K562 (cell line): Measurements from ENCODE around the gene SCUBE1. TPM values are rescaled to one million over a fixed set of nuclear protein-coding genes. Genes with fewer than 3 reads are reported as not detected.

ENCODE experiments used
- DLX4 ChIP-seq: fragments of 250-450 bp; sonication (Bioruptor Pico); IDR thresholded peaks from 2 replicates; pipeline ENCODE4 v1.6.1; 2021; ENCODE audit warnings: mild to moderate bottlenecking
- NR4A1 ChIP-seq, 2 experiments: fragments of 250-450 bp in 1 of 2; fragments of 450-650 bp in 1 of 2; sonication (Bioruptor Pico) in 1 of 2; IDR thresholded peaks; 2 replicates each; pipeline versions ENCODE4 v1.4.0 to v1.6.1; 2016 to 2020; ENCODE audit warnings: mild to moderate bottlenecking in 2 of 2, missing compliant biosample characterization in 1 of 2, missing genetic modification characterization in 1 of 2, moderate library complexity in 1 of 2
- RBM17 ChIP-seq: fragments of 200-400 bp; formaldehyde crosslinking; IDR thresholded peaks from 2 replicates; pipeline ENCODE4 v1.6.1; 2017; ENCODE audit warnings: low read depth, mild to moderate bottlenecking, low read length, borderline replicate concordance
- SIRT6 ChIP-seq: IDR thresholded peaks from one replicate; pipeline ENCODE4 v1.6.1; 2012; ENCODE audit warnings: low read depth, mild to moderate bottlenecking, control low read depth, inconsistent platforms, low read length, moderate library complexity
- ZNF239 ChIP-seq: fragments of 250-450 bp; sonication (Bioruptor Pico); IDR thresholded peaks from 2 replicates; pipeline ENCODE4 v1.4.0; 2020; ENCODE audit warnings: mild to moderate bottlenecking
- ZNF696 ChIP-seq: fragments of 250-450 bp; sonication (Bioruptor Pico); conservative IDR thresholded peaks from 2 replicates; pipeline ENCODE4 v1.4.0; 2020; ENCODE audit warnings: mild to moderate bottlenecking, moderate library complexity
- polyA plus RNA-seq, 8 experiments: library from polyadenylated mRNA; depleted of rRNA in 4 of 8; stranded (reverse) in 5 of 8; unstranded in 3 of 8; fragments of >200 nt; fragmentation: Nextera tagmentation in 2 of 8; fragmentation: Illumina TruSeq in 1 of 8; extraction: Ambion mirVana in 2 of 8; extraction: Trizol in 1 of 8; gene quantifications; 2 replicates each; pipeline versions ENCODE4 v1.2.1 to v1.2.3, GENCODE V29; 2011 to 2014; ENCODE audit warnings: inconsistent platforms in 1 of 8, missing spikeins in 1 of 8
- total RNA-seq, 7 experiments: library from RNA; depleted of rRNA in 6 of 7; stranded (reverse); fragments of >200 nt in 6 of 7; fragmentation: Illumina TruSeq in 2 of 7; extraction: Trizol in 2 of 7; gene quantifications; 2 replicates each; pipeline versions ENCODE4 v1.2.1 to v1.2.3, GENCODE V29; 2011 to 2021; ENCODE audit warnings: low replicate concordance in 1 of 7
- TF ChIP-seq, protein P1 (sequence below): fragments of 250-450 bp; sonication (Bioruptor Pico); IDR thresholded peaks from 2 replicates; pipeline ENCODE4 v1.4.0; 2020
- TF ChIP-seq, protein P2 (sequence below): IDR thresholded peaks from 3 replicates; pipeline ENCODE4 v1.6.1; 2011; ENCODE audit warnings: borderline replicate concordance, mild to moderate bottlenecking, moderate library complexity; ENCODE audit not compliant: insufficient read length; ENCODE audit errors: extremely low read depth

SCUBE1 gene
- total and polyA plus RNA-seq, 9 of the 15 experiments (the other 6 are each of a cell fraction or from before 2014, with no cell fraction given): 0.03 to 0.47 (median 0.29) TPM; not detected in 6

DNA sequence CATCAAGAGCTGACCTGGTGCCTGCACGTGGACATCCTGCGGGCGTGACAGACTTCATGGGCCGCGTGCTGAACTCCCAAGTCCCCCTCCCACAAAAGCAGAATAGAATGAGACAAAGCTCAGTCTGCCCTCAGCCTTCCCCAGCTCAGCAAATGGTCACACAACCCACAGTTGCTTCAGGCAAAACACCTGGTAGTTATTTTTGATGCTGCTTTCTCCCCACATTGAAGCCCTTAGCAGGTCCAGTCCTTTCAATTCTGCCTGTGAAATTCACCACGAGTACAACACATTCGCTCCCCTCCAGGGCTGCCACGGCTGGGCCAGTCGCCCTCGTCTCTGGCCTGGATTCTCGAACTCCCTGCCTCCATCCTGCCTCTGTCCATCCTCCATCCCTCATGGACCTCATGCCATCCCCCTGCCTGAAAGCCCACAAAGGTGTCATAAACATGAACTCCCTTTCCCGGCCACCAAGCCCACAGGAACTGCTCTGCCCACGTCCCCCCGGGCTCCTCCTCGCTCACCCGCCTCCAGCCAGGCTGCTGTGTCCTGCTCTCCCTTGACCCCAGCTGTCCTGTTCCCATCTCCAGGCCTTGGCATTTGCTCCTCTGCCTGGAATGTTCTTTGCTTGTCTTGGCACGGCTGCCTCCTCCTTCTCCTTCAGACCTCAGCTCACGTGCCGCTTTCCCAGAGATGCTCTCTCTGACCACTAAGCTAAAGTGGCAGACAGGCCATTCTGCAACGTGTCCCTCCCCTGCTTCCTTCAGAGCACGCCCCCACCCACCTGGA, 42.1 kb downstream of the SCUBE1 start (continued):
- no peak for TF ChIP-seq DLX4 (CRISPR knock-in tag)
- no peak for TF ChIP-seq ZNF696 (CRISPR knock-in tag)
- no peak for TF ChIP-seq ZNF239 (CRISPR knock-in tag)
- no peak for TF ChIP-seq RBM17
- TF ChIP-seq NR4A1 (CRISPR knock-in tag; IDR thresholded peaks at IDR 0.05): no peak
- TF ChIP-seq NR4A1 (tag; IDR thresholded peaks at IDR 0.05): no peak
- TF ChIP-seq, protein P1, sequence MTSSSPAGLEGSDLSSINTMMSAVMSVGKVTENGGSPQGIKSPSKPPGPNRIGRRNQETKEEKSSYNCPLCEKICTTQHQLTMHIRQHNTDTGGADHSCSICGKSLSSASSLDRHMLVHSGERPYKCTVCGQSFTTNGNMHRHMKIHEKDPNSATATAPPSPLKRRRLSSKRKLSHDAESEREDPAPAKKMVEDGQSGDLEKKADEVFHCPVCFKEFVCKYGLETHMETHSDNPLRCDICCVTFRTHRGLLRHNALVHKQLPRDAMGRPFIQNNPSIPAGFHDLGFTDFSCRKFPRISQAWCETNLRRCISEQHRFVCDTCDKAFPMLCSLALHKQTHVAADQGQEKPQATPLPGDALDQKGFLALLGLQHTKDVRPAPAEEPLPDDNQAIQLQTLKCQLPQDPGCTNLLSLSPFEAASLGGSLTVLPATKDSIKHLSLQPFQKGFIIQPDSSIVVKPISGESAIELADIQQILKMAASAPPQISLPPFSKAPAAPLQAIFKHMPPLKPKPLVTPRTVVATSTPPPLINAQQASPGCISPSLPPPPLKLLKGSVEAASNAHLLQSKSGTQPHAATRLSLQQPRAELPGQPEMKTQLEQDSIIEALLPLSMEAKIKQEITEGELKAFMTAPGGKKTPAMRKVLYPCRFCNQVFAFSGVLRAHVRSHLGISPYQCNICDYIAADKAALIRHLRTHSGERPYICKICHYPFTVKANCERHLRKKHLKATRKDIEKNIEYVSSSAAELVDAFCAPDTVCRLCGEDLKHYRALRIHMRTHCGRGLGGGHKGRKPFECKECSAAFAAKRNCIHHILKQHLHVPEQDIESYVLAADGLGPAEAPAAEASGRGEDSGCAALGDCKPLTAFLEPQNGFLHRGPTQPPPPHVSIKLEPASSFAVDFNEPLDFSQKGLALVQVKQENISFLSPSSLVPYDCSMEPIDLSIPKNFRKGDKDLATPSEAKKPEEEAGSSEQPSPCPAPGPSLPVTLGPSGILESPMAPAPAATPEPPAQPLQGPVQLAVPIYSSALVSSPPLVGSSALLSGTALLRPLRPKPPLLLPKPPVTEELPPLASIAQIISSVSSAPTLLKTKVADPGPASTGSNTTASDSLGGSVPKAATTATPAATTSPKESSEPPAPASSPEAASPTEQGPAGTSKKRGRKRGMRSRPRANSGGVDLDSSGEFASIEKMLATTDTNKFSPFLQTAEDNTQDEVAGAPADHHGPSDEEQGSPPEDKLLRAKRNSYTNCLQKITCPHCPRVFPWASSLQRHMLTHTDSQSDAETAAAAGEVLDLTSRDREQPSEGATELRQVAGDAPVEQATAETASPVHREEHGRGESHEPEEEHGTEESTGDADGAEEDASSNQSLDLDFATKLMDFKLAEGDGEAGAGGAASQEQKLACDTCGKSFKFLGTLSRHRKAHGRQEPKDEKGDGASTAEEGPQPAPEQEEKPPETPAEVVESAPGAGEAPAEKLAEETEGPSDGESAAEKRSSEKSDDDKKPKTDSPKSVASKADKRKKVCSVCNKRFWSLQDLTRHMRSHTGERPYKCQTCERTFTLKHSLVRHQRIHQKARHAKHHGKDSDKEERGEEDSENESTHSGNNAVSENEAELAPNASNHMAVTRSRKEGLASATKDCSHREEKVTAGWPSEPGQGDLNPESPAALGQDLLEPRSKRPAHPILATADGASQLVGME (CRISPR knock-in tag): no peak
- TF ChIP-seq, protein P2, sequence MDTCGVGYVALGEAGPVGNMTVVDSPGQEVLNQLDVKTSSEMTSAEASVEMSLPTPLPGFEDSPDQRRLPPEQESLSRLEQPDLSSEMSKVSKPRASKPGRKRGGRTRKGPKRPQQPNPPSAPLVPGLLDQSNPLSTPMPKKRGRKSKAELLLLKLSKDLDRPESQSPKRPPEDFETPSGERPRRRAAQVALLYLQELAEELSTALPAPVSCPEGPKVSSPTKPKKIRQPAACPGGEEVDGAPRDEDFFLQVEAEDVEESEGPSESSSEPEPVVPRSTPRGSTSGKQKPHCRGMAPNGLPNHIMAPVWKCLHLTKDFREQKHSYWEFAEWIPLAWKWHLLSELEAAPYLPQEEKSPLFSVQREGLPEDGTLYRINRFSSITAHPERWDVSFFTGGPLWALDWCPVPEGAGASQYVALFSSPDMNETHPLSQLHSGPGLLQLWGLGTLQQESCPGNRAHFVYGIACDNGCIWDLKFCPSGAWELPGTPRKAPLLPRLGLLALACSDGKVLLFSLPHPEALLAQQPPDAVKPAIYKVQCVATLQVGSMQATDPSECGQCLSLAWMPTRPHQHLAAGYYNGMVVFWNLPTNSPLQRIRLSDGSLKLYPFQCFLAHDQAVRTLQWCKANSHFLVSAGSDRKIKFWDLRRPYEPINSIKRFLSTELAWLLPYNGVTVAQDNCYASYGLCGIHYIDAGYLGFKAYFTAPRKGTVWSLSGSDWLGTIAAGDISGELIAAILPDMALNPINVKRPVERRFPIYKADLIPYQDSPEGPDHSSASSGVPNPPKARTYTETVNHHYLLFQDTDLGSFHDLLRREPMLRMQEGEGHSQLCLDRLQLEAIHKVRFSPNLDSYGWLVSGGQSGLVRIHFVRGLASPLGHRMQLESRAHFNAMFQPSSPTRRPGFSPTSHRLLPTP: no peak
- TF ChIP-seq SIRT6: no peak
